HepG2 (cell line): ENCODE results near the gene MRPL50. TPM values are rescaled to one million over a fixed set of nuclear protein-coding genes. Genes with fewer than 3 reads are reported as not detected.
A peak's percentile ranks its signal among the peaks of the same experiment; 100 is the strongest.

Experiments used
- AFF4 ChIP-seq: sonication (generic); formaldehyde crosslinking; IDR thresholded peaks from 2 replicates; pipeline ENCODE4 v1.4.0; 2020; ENCODE audit warnings: missing genetic modification reagents
- CBFB ChIP-seq: sonication (generic); formaldehyde crosslinking; IDR thresholded peaks from 2 replicates; pipeline ENCODE4 v1.4.0; 2020; ENCODE audit warnings: missing genetic modification reagents
- CEBPB ChIP-seq: IDR thresholded peaks from 2 replicates; pipeline ENCODE4 v1.6.1; 2011; ENCODE audit warnings: low read depth, low read length, improper control_type of control experiment, borderline replicate concordance
- ESRRA ChIP-seq: sonication (generic); formaldehyde crosslinking; IDR thresholded peaks from 2 replicates; pipeline ENCODE4 v1.5.1; 2020; ENCODE audit warnings: mild to moderate bottlenecking, low read depth, missing genetic modification reagents
- MXI1 ChIP-seq: IDR thresholded peaks from 3 replicates; pipeline ENCODE4 v1.6.1; 2012; ENCODE audit warnings: low read depth, low read length, inconsistent platforms, borderline replicate concordance
- REL ChIP-seq: sonication (generic); formaldehyde crosslinking; conservative IDR thresholded peaks from 2 replicates; pipeline ENCODE4 v1.8.0; 2022; ENCODE audit warnings: mild to moderate bottlenecking, missing genetic modification reagents, moderate library complexity
- REST ChIP-seq, 2 experiments: IDR thresholded peaks; 2 replicates each; pipeline ENCODE4 v1.6.1; 2011 to 2012; ENCODE audit warnings: low read length in 2 of 2, borderline replicate concordance in 1 of 2, low read depth in 1 of 2, mild to moderate bottlenecking in 1 of 2, moderate library complexity in 1 of 2
- UBTF ChIP-seq: sonication (generic); formaldehyde crosslinking; IDR thresholded peaks from 2 replicates; pipeline ENCODE4 v1.4.0; 2020; ENCODE audit warnings: mild to moderate bottlenecking, missing genetic modification reagents
- ZBTB8A ChIP-seq: sonication (generic); formaldehyde crosslinking; IDR thresholded peaks from 2 replicates; pipeline ENCODE4 v1.4.0; 2020; ENCODE audit warnings: mild to moderate bottlenecking, low read depth, missing genetic modification reagents, borderline replicate concordance
- ZNF124 ChIP-seq: sonication (generic); formaldehyde crosslinking; IDR thresholded peaks from 2 replicates; pipeline ENCODE4 v1.4.0; 2020; ENCODE audit warnings: missing genetic modification reagents
- ZNF253 ChIP-seq: sonication (generic); formaldehyde crosslinking; IDR thresholded peaks from 2 replicates; pipeline ENCODE4 v1.8.0; 2022; ENCODE audit warnings: mild to moderate bottlenecking, missing genetic modification reagents, borderline replicate concordance
- ZNF773 ChIP-seq: sonication (generic); formaldehyde crosslinking; IDR thresholded peaks from 2 replicates; pipeline ENCODE4 v1.4.0; 2020; ENCODE audit warnings: missing genetic modification reagents, borderline replicate concordance
- polyA plus RNA-seq, 8 experiments: library from polyadenylated mRNA; depleted of rRNA in 3 of 8; stranded (reverse) in 7 of 8; unstranded in 1 of 8; fragments of >200 nt; fragmentation: Illumina TruSeq in 4 of 8; extraction: Trizol in 4 of 8; gene quantifications; 2 replicates each; pipeline versions ENCODE4 v1.2.1 to v1.2.3, GENCODE V29; 2011 to 2016; ENCODE audit warnings: low read depth in 4 of 8, missing spikeins in 1 of 8, mixed read lengths in 1 of 8; ENCODE audit not compliant: insufficient read depth in 1 of 8
- total RNA-seq, 5 experiments: library from RNA; depleted of rRNA; stranded (reverse); fragments of >200 nt; fragmentation: Illumina TruSeq; extraction: Trizol; gene quantifications; 2 replicates each; pipeline ENCODE4 v1.2.3, GENCODE V29; 2016; ENCODE audit warnings: low read depth in 1 of 5
- TF ChIP-seq, protein P1 (sequence below): sonication (generic); formaldehyde crosslinking; IDR thresholded peaks from 2 replicates; pipeline ENCODE4 v1.4.0; 2020; ENCODE audit warnings: mild to moderate bottlenecking, missing genetic modification reagents, borderline replicate concordance
- TF ChIP-seq, protein P2 (sequence below): sonication (generic); formaldehyde crosslinking; IDR thresholded peaks from 2 replicates; pipeline ENCODE4 v1.4.0; 2020; ENCODE audit warnings: mild to moderate bottlenecking, missing genetic modification reagents

MRPL50 gene
- total and polyA plus RNA-seq, 2 of the 13 experiments (the other 11 are each of a cell fraction or from before 2014, with no cell fraction given) = 37.1 to 70.0 TPM

DNA sequence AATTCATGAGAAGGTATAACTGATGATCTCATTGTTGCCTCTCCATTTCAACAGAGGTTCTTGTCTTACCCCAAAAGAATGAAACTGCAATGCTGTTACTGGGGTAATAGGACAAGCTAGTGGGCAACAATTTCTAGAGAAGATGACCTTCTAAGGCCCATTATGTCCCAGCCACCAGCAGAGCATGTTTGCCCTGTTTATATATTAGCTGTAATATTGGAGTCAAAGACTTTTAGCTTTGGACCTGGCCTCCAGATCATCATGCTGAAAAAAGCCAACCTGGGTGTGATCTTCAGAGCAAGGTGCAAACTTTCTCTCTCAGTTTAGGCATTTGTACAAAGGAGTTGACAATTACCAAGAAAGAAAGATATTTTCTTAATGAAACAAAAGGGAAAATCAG lies 33.8 kb upstream of the MRPL50 start (continued):
- TF ChIP-seq AFF4 (no peak), REST (IDR thresholded peaks at IDR 0.05; ENCODE audit: borderline replicate concordance in 1 of 2, low read depth in 1 of 2, low read length in 2 of 2) (no peak), REL (CRISPR knock-in tag) (no peak), ZBTB8A (no peak), MXI1 (no peak), CBFB (CRISPR knock-in tag) (no peak), UBTF (CRISPR knock-in tag) (no peak), CEBPB (no peak), ZNF253 (CRISPR knock-in tag) (no peak), ESRRA (CRISPR knock-in tag) (peak; percentile 46; the same call in 1 of the 2 replicates), ZNF773 (no peak), ZNF124 (CRISPR knock-in tag) (0 out of 2 replicates have a peak, but pooled peaks have one; percentile 19)
- TF ChIP-seq, protein P1, sequence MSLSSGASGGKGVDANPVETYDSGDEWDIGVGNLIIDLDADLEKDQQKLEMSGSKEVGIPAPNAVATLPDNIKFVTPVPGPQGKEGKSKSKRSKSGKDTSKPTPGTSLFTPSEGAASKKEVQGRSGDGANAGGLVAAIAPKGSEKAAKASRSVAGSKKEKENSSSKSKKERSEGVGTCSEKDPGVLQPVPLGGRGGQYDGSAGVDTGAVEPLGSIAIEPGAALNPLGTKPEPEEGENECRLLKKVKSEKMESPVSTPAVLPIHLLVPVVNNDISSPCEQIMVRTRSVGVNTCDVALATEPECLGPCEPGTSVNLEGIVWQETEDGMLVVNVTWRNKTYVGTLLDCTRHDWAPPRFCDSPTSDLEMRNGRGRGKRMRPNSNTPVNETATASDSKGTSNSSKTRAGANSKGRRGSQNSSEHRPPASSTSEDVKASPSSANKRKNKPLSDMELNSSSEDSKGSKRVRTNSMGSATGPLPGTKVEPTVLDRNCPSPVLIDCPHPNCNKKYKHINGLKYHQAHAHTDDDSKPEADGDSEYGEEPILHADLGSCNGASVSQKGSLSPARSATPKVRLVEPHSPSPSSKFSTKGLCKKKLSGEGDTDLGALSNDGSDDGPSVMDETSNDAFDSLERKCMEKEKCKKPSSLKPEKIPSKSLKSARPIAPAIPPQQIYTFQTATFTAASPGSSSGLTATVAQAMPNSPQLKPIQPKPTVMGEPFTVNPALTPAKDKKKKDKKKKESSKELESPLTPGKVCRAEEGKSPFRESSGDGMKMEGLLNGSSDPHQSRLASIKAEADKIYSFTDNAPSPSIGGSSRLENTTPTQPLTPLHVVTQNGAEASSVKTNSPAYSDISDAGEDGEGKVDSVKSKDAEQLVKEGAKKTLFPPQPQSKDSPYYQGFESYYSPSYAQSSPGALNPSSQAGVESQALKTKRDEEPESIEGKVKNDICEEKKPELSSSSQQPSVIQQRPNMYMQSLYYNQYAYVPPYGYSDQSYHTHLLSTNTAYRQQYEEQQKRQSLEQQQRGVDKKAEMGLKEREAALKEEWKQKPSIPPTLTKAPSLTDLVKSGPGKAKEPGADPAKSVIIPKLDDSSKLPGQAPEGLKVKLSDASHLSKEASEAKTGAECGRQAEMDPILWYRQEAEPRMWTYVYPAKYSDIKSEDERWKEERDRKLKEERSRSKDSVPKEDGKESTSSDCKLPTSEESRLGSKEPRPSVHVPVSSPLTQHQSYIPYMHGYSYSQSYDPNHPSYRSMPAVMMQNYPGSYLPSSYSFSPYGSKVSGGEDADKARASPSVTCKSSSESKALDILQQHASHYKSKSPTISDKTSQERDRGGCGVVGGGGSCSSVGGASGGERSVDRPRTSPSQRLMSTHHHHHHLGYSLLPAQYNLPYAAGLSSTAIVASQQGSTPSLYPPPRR (CRISPR knock-in tag) = no peak
- TF ChIP-seq, protein P2, sequence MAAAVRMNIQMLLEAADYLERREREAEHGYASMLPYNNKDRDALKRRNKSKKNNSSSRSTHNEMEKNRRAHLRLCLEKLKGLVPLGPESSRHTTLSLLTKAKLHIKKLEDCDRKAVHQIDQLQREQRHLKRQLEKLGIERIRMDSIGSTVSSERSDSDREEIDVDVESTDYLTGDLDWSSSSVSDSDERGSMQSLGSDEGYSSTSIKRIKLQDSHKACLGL (CRISPR knock-in tag) = no peak
